ENCODE data around the gene SENP1. TPM values are rescaled to one million over a fixed set of nuclear protein-coding genes. Genes with fewer than 3 reads are reported as not detected.

Gene SENP1
- total and polyA plus RNA-seq, 2 donors (not counting 3 experiments of a cell fraction or from before 2014, with no cell fraction given): 9.9 to 20.5 TPM

GRCh38 chr12:48078901-48079300, 27.0 kb downstream of the SENP1 start:
- Histone ChIP-seq H3K9ac (replicated peaks; ENCODE audit: extremely low read depth, insufficient read depth, low read length) (no peak overlapping the region), H3K4me2 (ENCODE audit: insufficient read depth, low read length) (no peak overlapping the region), H3K36me3 (ENCODE audit: control insufficient read depth in 2 of 2, extremely low read depth in 1 of 2, insufficient read depth in 2 of 2, low read length in 2 of 2) (peaks cover 2 to 5% of the 10 kb centered on the region in 2 experiments), H3K9me1 (replicated peaks; ENCODE audit: control insufficient read depth, extremely low read depth, insufficient read depth, low read length) (no peaks in the 10 kb centered on the region), H3K27ac (ENCODE audit: insufficient read depth, low read depth, low read length) (no peak overlapping the region), H3K27me3 (ENCODE audit: control insufficient read depth in 2 of 2, insufficient read depth in 2 of 2, low read length in 2 of 2) (no peaks in the 10 kb centered on the region), H4K20me1 (replicated peaks; ENCODE audit: control insufficient read depth, extremely low read depth, insufficient read depth, low read length) (no peaks in the 10 kb centered on the region), H2AFZ (ENCODE audit: low read depth, low read length) (no peak overlapping the region), H3K4me3 (replicated peaks in 1 of 3; ENCODE audit: insufficient read depth in 1 of 3, low read depth in 1 of 3, low read length in 3 of 3) (no peak overlapping the region), H3K9me3 (replicated peaks; ENCODE audit: control insufficient read depth, insufficient read depth, low read length) (no peaks in the 10 kb centered on the region), H3K79me2 (ENCODE audit: control insufficient read depth, insufficient read depth, low read length) (no peaks in the 10 kb centered on the region), H3K4me1 (ENCODE audit: control insufficient read depth, extremely low read depth, insufficient read depth, low read length) (no peaks in the 10 kb centered on the region)
- ChIA-PET CTCF (no interaction called here), POLR2A (no interaction called here)
- no peak for FAIRE-seq
- BruUV-seq (replicated peaks): no TSS peak
- no peak for DNase-seq (ENCODE audit: low read depth, low spot score)
- dilution Hi-C loops (cut with MboI; ENCODE audit: extremely low pct_ligation_motif_present, low sequenced_read_pairs): no loop called here
- TF ChIP-seq EZH2 (IDR thresholded peaks at IDR 0.05; ENCODE audit: borderline replicate concordance, low read depth, low read length, severe bottlenecking) (no peak), GATA2 (IDR thresholded peaks at IDR 0.05; ENCODE audit: insufficient read depth, insufficient read length, low read depth, low read length) (no peak), POLR2A (IDR thresholded peaks at IDR 0.05; ENCODE audit: low read depth, low read length) (no peak), FOS (IDR thresholded peaks at IDR 0.05; ENCODE audit: borderline replicate concordance, insufficient read depth, low read length) (no peak), POLR2AphosphoS5 (IDR thresholded peaks at IDR 0.05; ENCODE audit: insufficient read depth, low read depth, low read length) (no peak), JUN (IDR thresholded peaks at IDR 0.05; ENCODE audit: borderline replicate concordance, insufficient read depth, insufficient read length, low read depth) (no peak), MYC (IDR thresholded peaks at IDR 0.05; ENCODE audit: low read depth, low read length) (no peak)
- TF ChIP-seq, protein P1, sequence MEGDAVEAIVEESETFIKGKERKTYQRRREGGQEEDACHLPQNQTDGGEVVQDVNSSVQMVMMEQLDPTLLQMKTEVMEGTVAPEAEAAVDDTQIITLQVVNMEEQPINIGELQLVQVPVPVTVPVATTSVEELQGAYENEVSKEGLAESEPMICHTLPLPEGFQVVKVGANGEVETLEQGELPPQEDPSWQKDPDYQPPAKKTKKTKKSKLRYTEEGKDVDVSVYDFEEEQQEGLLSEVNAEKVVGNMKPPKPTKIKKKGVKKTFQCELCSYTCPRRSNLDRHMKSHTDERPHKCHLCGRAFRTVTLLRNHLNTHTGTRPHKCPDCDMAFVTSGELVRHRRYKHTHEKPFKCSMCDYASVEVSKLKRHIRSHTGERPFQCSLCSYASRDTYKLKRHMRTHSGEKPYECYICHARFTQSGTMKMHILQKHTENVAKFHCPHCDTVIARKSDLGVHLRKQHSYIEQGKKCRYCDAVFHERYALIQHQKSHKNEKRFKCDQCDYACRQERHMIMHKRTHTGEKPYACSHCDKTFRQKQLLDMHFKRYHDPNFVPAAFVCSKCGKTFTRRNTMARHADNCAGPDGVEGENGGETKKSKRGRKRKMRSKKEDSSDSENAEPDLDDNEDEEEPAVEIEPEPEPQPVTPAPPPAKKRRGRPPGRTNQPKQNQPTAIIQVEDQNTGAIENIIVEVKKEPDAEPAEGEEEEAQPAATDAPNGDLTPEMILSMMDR (IDR thresholded peaks at IDR 0.05; ENCODE audit: extremely low read depth in 1 of 2, insufficient read depth in 1 of 2, low read depth in 1 of 2, low read length in 2 of 2): no peak
- TF ChIP-seq, protein P2, sequence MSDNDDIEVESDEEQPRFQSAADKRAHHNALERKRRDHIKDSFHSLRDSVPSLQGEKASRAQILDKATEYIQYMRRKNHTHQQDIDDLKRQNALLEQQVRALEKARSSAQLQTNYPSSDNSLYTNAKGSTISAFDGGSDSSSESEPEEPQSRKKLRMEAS (IDR thresholded peaks at IDR 0.05; ENCODE audit: insufficient read depth, insufficient read length): no peak
- intact Hi-C loops (cut with micrococcal nuclease): no loop called here
